Left hindlimb (tissue), 1 donor: ENCODE data around the gene CAPN7.

Experiments used
- DNase-seq: peaks from one replicate; pipeline ENCODE4 v3.0.0-alpha.2; 2018

Gene CAPN7

GRCh38 chr3:15204005-15204404, 2.0 kb upstream of the CAPN7 start:
- DNase-seq, result no peak

GRCh38 chr3:15205482-15205933, 538 bp upstream of the CAPN7 start:
- DNase-seq, result no peak

- DNase-seq, result no peak
These were observed 873 bp downstream of the CAPN7 start for GRCh38 chr3:15206662-15207576.

GRCh38 chr3:15207836-15208504, 1.9 kb downstream of the CAPN7 start:
- DNase-seq, result no peak

GRCh38 chr3:15211937-15212336, 5.9 kb downstream of the CAPN7 start:
- DNase-seq, result no peak

- DNase-seq, result no peak
These were observed 8.7 kb downstream of the CAPN7 start for GRCh38 chr3:15214758-15215157.

GRCh38 chr3:15215996-15216395, 9.9 kb downstream of the CAPN7 start:
- DNase-seq, result no peak

GRCh38 chr3:15216501-15216900, 10.5 kb downstream of the CAPN7 start:
- no peak for DNase-seq

GRCh38 chr3:15217011-15217671, 11.1 kb downstream of the CAPN7 start:
- no peak for DNase-seq

GRCh38 chr3:15217841-15218267, 11.8 kb downstream of the CAPN7 start:
- no peak for DNase-seq

GRCh38 chr3:15218689-15219088, 12.6 kb downstream of the CAPN7 start:
- no peak for DNase-seq

- no peak for DNase-seq
These were observed 14.0 kb downstream of the CAPN7 start for GRCh38 chr3:15220056-15220455.

- DNase-seq, result no peak
These were observed 14.6 kb downstream of the CAPN7 start for GRCh38 chr3:15220661-15221060.

- DNase-seq, result no peak
These were observed 15.7 kb downstream of the CAPN7 start for GRCh38 chr3:15221574-15222217.

- no peak for DNase-seq
These were observed 17.9 kb downstream of the CAPN7 start for GRCh38 chr3:15223685-15224572.

GRCh38 chr3:15228147-15228546, 22.1 kb downstream of the CAPN7 start:
- no peak for DNase-seq

- no peak for DNase-seq
These were observed 23.2 kb downstream of the CAPN7 start for GRCh38 chr3:15229262-15229661.

GRCh38 chr3:15241341-15241740, 35.3 kb downstream of the CAPN7 start:
- no peak for DNase-seq

GRCh38 chr3:15243822-15244482, 37.9 kb downstream of the CAPN7 start:
- no peak for DNase-seq

- no peak for DNase-seq
These were observed 40.1 kb downstream of the CAPN7 start for GRCh38 chr3:15246186-15246585.

GRCh38 chr3:15253023-15253697, 47.1 kb downstream of the CAPN7 start:
- no peak for DNase-seq
